Measurements from ENCODE around the gene KL.

The KL gene

GRCh38 chr13:33014291-33014690 is 1.9 kb upstream of the KL start (continued):
- no peak for TF ChIP-seq ZBTB26 (tag by site-specific recombination; optimal IDR thresholded peaks at IDR 0.05)
- no peak for TF ChIP-seq ZNF639 (tag by site-specific recombination; IDR thresholded peaks at IDR 0.05)
- TF ChIP-seq GLIS2 (tag by site-specific recombination; IDR thresholded peaks at IDR 0.05), result no peak
- no peak for TF ChIP-seq ZNF274 (IDR thresholded peaks at IDR 0.05; ENCODE audit: low read length)
- TF ChIP-seq ZNF274 (tag by site-specific recombination; IDR thresholded peaks at IDR 0.05; ENCODE audit: borderline replicate concordance), result no peak
- TF ChIP-seq ZNF133 (tag by site-specific recombination; IDR thresholded peaks at IDR 0.05), result no peak
- no peak for TF ChIP-seq ZNF175 (tag by site-specific recombination; IDR thresholded peaks at IDR 0.05)

- no peak overlapping the region for H3K4me3 ChIP-seq (ENCODE audit: low read depth, low read length)
These were observed 968 bp upstream of the KL start for GRCh38 chr13:33015241-33015668.

More at GRCh38 chr13:33015241-33015668, 968 bp upstream of the KL start:
- TF ChIP-seq ZNF560 (tag by site-specific recombination; IDR thresholded peaks at IDR 0.05; ENCODE audit: borderline replicate concordance) (no peak), ZNF362 (tag by site-specific recombination; IDR thresholded peaks at IDR 0.05) (no peak), ZBTB10 (tag by site-specific recombination; IDR thresholded peaks at IDR 0.05) (no peak), MYNN (tag by site-specific recombination; IDR thresholded peaks at IDR 0.05; ENCODE audit: borderline replicate concordance) (no peak), ZNF621 (tag by site-specific recombination; IDR thresholded peaks at IDR 0.05) (no peak), ZNF777 (tag by site-specific recombination; IDR thresholded peaks at IDR 0.05; ENCODE audit: borderline replicate concordance) (no peak), ZBTB1 (tag by site-specific recombination; IDR thresholded peaks at IDR 0.05) (no peak), MZF1 (tag by site-specific recombination; IDR thresholded peaks at IDR 0.05; ENCODE audit: borderline replicate concordance) (no peak), RBAK (tag by site-specific recombination; IDR thresholded peaks at IDR 0.05) (no peak), ZNF514 (tag by site-specific recombination; IDR thresholded peaks at IDR 0.05) (no peak), ZNF132 (tag by site-specific recombination; IDR thresholded peaks at IDR 0.05; ENCODE audit: borderline replicate concordance) (no peak), PRDM4 (tag by site-specific recombination; IDR thresholded peaks at IDR 0.05) (no peak), ZNF529 (tag by site-specific recombination; IDR thresholded peaks at IDR 0.05; ENCODE audit: insufficient replicate concordance) (no peak), ZNF596 (tag by site-specific recombination; IDR thresholded peaks at IDR 0.05) (no peak), ZNF449 (tag by site-specific recombination; IDR thresholded peaks at IDR 0.05) (no peak), SP3 (tag by site-specific recombination; IDR thresholded peaks at IDR 0.05) (no peak), ZNF223 (tag by site-specific recombination; IDR thresholded peaks at IDR 0.05) (no peak), OVOL3 (tag by site-specific recombination; IDR thresholded peaks at IDR 0.05) (no peak)
- POLR2A ChIA-PET, result no interaction called here
- Histone ChIP-seq H3K4me1 (ENCODE audit: control insufficient read depth, insufficient read depth, low read length) (no peaks in the 10 kb centered on the region), H3K36me3 (ENCODE audit: control insufficient read depth in 2 of 2, insufficient read depth in 1 of 2, low read length in 2 of 2) (no peaks in the 10 kb centered on the region), H3K9me3 (ENCODE audit: control insufficient read depth, insufficient read depth, low read depth, low read length) (no peaks in the 10 kb centered on the region), H3K27ac (ENCODE audit: extremely low read depth, low read depth, low read length) (no peak overlapping the region)
- CTCF ChIA-PET, result no interaction called here

Data from HEK293 (cell line).